PC-3 (cell line): Measurements from ENCODE around the gene TMED6. TPM values are rescaled to one million over a fixed set of nuclear protein-coding genes. Genes with fewer than 3 reads are reported as not detected.
A peak's percentile ranks its signal among the peaks of the same experiment; 100 is the strongest.

ENCODE experiments used
- ATAC-seq: fragments of 200-7000 bp; cut with Tn5 transposase; 2 replicates; pipeline ENCODE4 v1.9.1; 2020; ENCODE audit warnings: mild to moderate bottlenecking, moderate library complexity
- BruUV-seq: library from RNA; stranded (reverse); fragments of 400-500 nt; replicated peaks from 2 replicates; lab custom pipeline; 2021; lab: Mats Ljungman, UMichigan
- CTCF ChIA-PET: fragments of 300-600 bp; sonication (Branson Sonifier 250); formaldehyde crosslinking; loops from one replicate; lab custom pipeline; 2022; ENCODE audit warnings: antibody characterized with exemption; lab: Charles Lee
- POLR2A ChIA-PET: fragments of 300-600 bp; sonication (Branson Sonifier 250); formaldehyde crosslinking; loops from one replicate; lab custom pipeline; 2022; ENCODE audit warnings: antibody characterized with exemption; ENCODE audit not compliant: unreplicated experiment; lab: Charles Lee
- DNase-seq: peaks from one replicate; pipeline ENCODE4 v3.0.0-alpha.2; 2015
- H2AFZ ChIP-seq: fragments of 300-600 bp; sonication (generic); 2 replicates; pipeline ENCODE4 v1.6.0; 2016; ENCODE audit warnings: antibody characterized with exemption, low read length
- H3F3A ChIP-seq: fragments of 300-600 bp; sonication (generic); one replicate; pipeline ENCODE4 v1.6.0; 2017; ENCODE audit warnings: antibody characterized with exemption, low read length, control low read depth, mild to moderate bottlenecking; ENCODE audit not compliant: unreplicated experiment
- H3K27ac ChIP-seq: fragments of 300-600 bp; sonication (generic); 2 replicates; pipeline ENCODE4 v1.5.1; 2016; ENCODE audit warnings: mild to moderate bottlenecking, low read length
- H3K27me3 ChIP-seq: fragments of 300-600 bp; sonication (generic); 2 replicates; pipeline ENCODE4 v1.6.1; 2016; ENCODE audit warnings: low read length, mixed read lengths
- H3K36me3 ChIP-seq: fragments of 300-600 bp; sonication (generic); 2 replicates; pipeline ENCODE4 v1.6.1; 2016; ENCODE audit warnings: low read depth, mixed run types, low read length, mixed read lengths
- H3K4me1 ChIP-seq: fragments of 300-600 bp; sonication (generic); 2 replicates; pipeline ENCODE4 v1.5.1; 2016; ENCODE audit warnings: low read length; ENCODE audit not compliant: insufficient read depth
- H3K4me2 ChIP-seq: fragments of 300-600 bp; sonication (generic); 2 replicates; pipeline ENCODE4 v1.6.0; 2016; ENCODE audit warnings: low read length
- H3K4me3 ChIP-seq: fragments of 300-600 bp; sonication (generic); 2 replicates; pipeline ENCODE4 v1.5.1; 2016; ENCODE audit warnings: mild to moderate bottlenecking, low read length, mixed read lengths
- H3K79me2 ChIP-seq: fragments of 300-600 bp; sonication (generic); 2 replicates; pipeline ENCODE4 v1.6.1; 2017; ENCODE audit warnings: low read length, mixed read lengths
- H3K9ac ChIP-seq: fragments of 300-600 bp; sonication (generic); 2 replicates; pipeline ENCODE4 v1.6.0; 2016; ENCODE audit warnings: mild to moderate bottlenecking, low read length
- H3K9me2 ChIP-seq: fragments of 300-600 bp; sonication (generic); replicated peaks from 2 replicates; pipeline ENCODE4 v1.6.1; 2016; ENCODE audit warnings: mixed run types, low read length, mixed read lengths
- H3K9me3 ChIP-seq: fragments of 300-600 bp; sonication (generic); 2 replicates; pipeline ENCODE4 v1.6.1; 2016; ENCODE audit warnings: low read length, mixed read lengths
- H4K20me1 ChIP-seq: fragments of 300-600 bp; sonication (generic); 2 replicates; pipeline ENCODE4 v1.6.1; 2016; ENCODE audit warnings: low read length, mixed read lengths
- CTCF ChIP-seq: fragments of 300-600 bp; sonication (generic); conservative IDR thresholded peaks from 2 replicates; pipeline ENCODE4 v1.5.1; 2017; ENCODE audit warnings: antibody characterized with exemption, low read depth, mild to moderate bottlenecking, low read length
- EZH2 ChIP-seq: fragments of 300-600 bp; sonication (generic); IDR thresholded peaks from one replicate; pipeline ENCODE4 v1.6.1; 2017; ENCODE audit warnings: antibody characterized with exemption, mild to moderate bottlenecking, low read length; ENCODE audit not compliant: unreplicated experiment
- EZH2phosphoT487 ChIP-seq: fragments of 300-600 bp; sonication (generic); IDR thresholded peaks from 2 replicates; pipeline ENCODE4 v1.6.1; 2018; ENCODE audit warnings: mild to moderate bottlenecking, antibody characterized with exemption, low read length, borderline replicate concordance
- intact Hi-C: fragments of 100-400 bp; cut with micrococcal nuclease; formaldehyde crosslinking; loops from 2 replicates; pipeline ENCODE4 v1.9.0; 2023
- total RNA-seq: library from RNA; depleted of rRNA; stranded (reverse); fragments of >200 nt; gene quantifications from 2 replicates; pipeline ENCODE4 v1.2.3, GENCODE V29; 2014

TMED6 gene
- total RNA-seq, 1 experiment from 2014 or later = not detected

- Histone ChIP-seq H3K4me1 (peaks cover 21% of the 10 kb centered on the region), H3K27me3 (no peaks in the 10 kb centered on the region), H3K36me3 (peaks cover 26% of the 10 kb centered on the region), H3K4me3 (peak within 1 kb of the TSS; percentile 80), H3K9ac (peak within 1 kb of the TSS; percentile 86), H3K9me3 (no peaks in the 10 kb centered on the region), H4K20me1 (peaks cover 10% of the 10 kb centered on the region), H2AFZ (peak within 1 kb of the TSS; percentile 66), H3F3A (no peaks in the 10 kb centered on the region), H3K27ac (peak within 1 kb of the TSS; percentile 69), H3K4me2 (peak within 1 kb of the TSS; percentile 96), H3K79me2 (peaks cover 45% of the 10 kb centered on the region), H3K9me2 (no peaks in the 10 kb centered on the region)
- DNase-seq (peak; percentile 90), ATAC-seq (peak; percentile 85)
- BruUV-seq = no TSS peak
- intact Hi-C loops = no loop called here
- no peak for TF ChIP-seq EZH2
- no peak for TF ChIP-seq CTCF
- TF ChIP-seq EZH2phosphoT487 = no peak
- CTCF ChIA-PET = no interaction called here
- POLR2A ChIA-PET = interaction anchor here (0.6 kb wide), 1 partner anchor 1050 kb away, joined by 7 read pairs; no protein-coding TSS in a partner anchor
Measured at GRCh38 chr16:69330286-69331109, 21.1 kb downstream of the TMED6 start, which contains the start of gene PDF. PDF (minus strand) TSS chr16:69330588; CDS start chr16:69330570, 18 bp downstream.

- peaks cover 10% of the 10 kb centered on the region for H4K20me1 ChIP-seq
- no TSS peak for BruUV-seq
- no peaks in the 10 kb centered on the region for H3K27me3 ChIP-seq
- H3K9me2 ChIP-seq = no peaks in the 10 kb centered on the region
- H3K9me3 ChIP-seq = no peaks in the 10 kb centered on the region
- TF ChIP-seq EZH2 = no peak
- no peak for TF ChIP-seq EZH2phosphoT487
- no peak for TF ChIP-seq CTCF
- peak overlapping the region; percentile 80 for H3K4me3 ChIP-seq
- H3F3A ChIP-seq = no peaks in the 10 kb centered on the region
- H3K79me2 ChIP-seq = peaks cover 53% of the 10 kb centered on the region
- peaks cover 21% of the 10 kb centered on the region for H3K36me3 ChIP-seq
- H3K4me1 ChIP-seq = peaks cover 21% of the 10 kb centered on the region
- POLR2A ChIA-PET = no interaction called here
- CTCF ChIA-PET = no interaction called here
- intact Hi-C loops = no loop called here
- ATAC-seq = peak; percentile 23
- peak; percentile 14 for DNase-seq
- peak overlapping the region; percentile 86 for H3K9ac ChIP-seq
- H3K27ac ChIP-seq = peak overlapping the region; percentile 32; the same call in 1 of the 2 replicates
- H3K4me2 ChIP-seq = peak overlapping the region; percentile 96
- H2AFZ ChIP-seq = peak overlapping the region; percentile 63; the same call in 1 of the 2 replicates
Measured at GRCh38 chr16:69329369-69330285, 22.0 kb downstream of the TMED6 start.
